ENCODE results near the gene IER5L.
"Not testable (repeated sequence)": the region's sequence is repeated elsewhere in the genome, so short reads cannot be mapped to it uniquely, and the experiment has no call there.

IER5L gene

GRCh38 chr9:129178568-129179382 is 714 bp upstream of the IER5L start:
- no peak for DNase-seq

GRCh38 chr9:129177443-129177790 is 644 bp downstream of the IER5L start:
- no peak for DNase-seq

GRCh38 chr9:129176701-129177442 is 1.2 kb downstream of the IER5L start:
- peak; percentile 45 for DNase-seq

GRCh38 chr9:129175825-129176633 is 2.0 kb downstream of the IER5L start:
- peak; percentile 61 for DNase-seq

GRCh38 chr9:129175515-129175824 is 2.6 kb downstream of the IER5L start:
- no peak for DNase-seq

- peak; percentile 48 for DNase-seq
Measured at GRCh38 chr9:129174724-129175514, 3.1 kb downstream of the IER5L start.

GRCh38 chr9:129174102-129174723 is 3.8 kb downstream of the IER5L start:
- DNase-seq, result peak; percentile 88

- no peak for DNase-seq
Measured at GRCh38 chr9:129173296-129174101, 4.6 kb downstream of the IER5L start.

- DNase-seq, result no peak
Measured at GRCh38 chr9:129172816-129173215, 5.2 kb downstream of the IER5L start.

- no peak for DNase-seq
Measured at GRCh38 chr9:129171993-129172751, 5.9 kb downstream of the IER5L start.

- DNase-seq, result no peak
Measured at GRCh38 chr9:129170229-129170628, 7.8 kb downstream of the IER5L start.

GRCh38 chr9:129166623-129167557 is 11.2 kb downstream of the IER5L start:
- no peak for DNase-seq

GRCh38 chr9:129165198-129165597 is 12.9 kb downstream of the IER5L start:
- no peak for DNase-seq

- no peak for DNase-seq
Measured at GRCh38 chr9:129164246-129164930, 13.7 kb downstream of the IER5L start.

GRCh38 chr9:129163753-129164152 is 14.3 kb downstream of the IER5L start:
- no peak for DNase-seq

- not testable (repeated sequence) for DNase-seq
Measured at GRCh38 chr9:129163198-129163670, 14.8 kb downstream of the IER5L start.

GRCh38 chr9:129162497-129163197 is 15.4 kb downstream of the IER5L start:
- no peak for DNase-seq

GRCh38 chr9:129161534-129161837 is 16.6 kb downstream of the IER5L start:
- no peak for DNase-seq
